Liver (tissue), 9 donors: ENCODE results near the gene PRPF18. TPM values are rescaled to one million over a fixed set of nuclear protein-coding genes. Genes with fewer than 3 reads are reported as not detected.

Source experiments
- DNase-seq: peaks from one replicate; pipeline ENCODE4 v3.0.0-alpha.2; 2017; ENCODE audit warnings: low spot score
- H3K27ac ChIP-seq, 2 donors: one replicate each; pipeline ENCODE4 v1.7.0; 2013; ENCODE audit warnings: inconsistent platforms in 2 of 2, low read length in 2 of 2, control low read depth in 1 of 2, low read depth in 1 of 2, mild to moderate bottlenecking in 1 of 2
- H3K27me3 ChIP-seq, 4 donors: one replicate each; pipeline versions ENCODE4 v1.6.1 to v1.7.0; 2013; ENCODE audit warnings: low read length in 3 of 4, inconsistent platforms in 1 of 4, mild to moderate bottlenecking in 1 of 4, moderate library complexity in 1 of 4; ENCODE audit not compliant: control insufficient read depth in 4 of 4, insufficient read depth in 4 of 4
- H3K36me3 ChIP-seq, 4 donors: one replicate each; pipeline versions ENCODE4 v1.6.1 to v1.7.0; 2013; ENCODE audit warnings: low read length in 3 of 4, mild to moderate bottlenecking in 3 of 4, low read depth in 1 of 4, moderate library complexity in 1 of 4; ENCODE audit not compliant: control insufficient read depth in 4 of 4, insufficient read depth in 3 of 4
- H3K4me1 ChIP-seq, 4 donors: one replicate each; pipeline versions ENCODE4 v1.6.1 to v1.7.0; 2013; ENCODE audit warnings: low read length in 3 of 4, mild to moderate bottlenecking in 3 of 4, moderate library complexity in 1 of 4; ENCODE audit not compliant: control insufficient read depth in 4 of 4, insufficient read depth in 4 of 4
- H3K4me3 ChIP-seq, 3 donors: one replicate each; pipeline versions ENCODE4 v1.6.1 to v1.7.0; 2013; ENCODE audit warnings: low read length in 3 of 3, control low read depth in 1 of 3, low read depth in 1 of 3, mild to moderate bottlenecking in 1 of 3
- H3K9ac ChIP-seq, 2 donors: one replicate each; pipeline ENCODE4 v1.7.0; 2013; ENCODE audit warnings: low read length in 2 of 2, mild to moderate bottlenecking in 2 of 2, moderate library complexity in 2 of 2, control low read depth in 1 of 2, low read depth in 1 of 2
- H3K9me3 ChIP-seq, 4 donors: one replicate each; pipeline versions ENCODE4 v1.6.1 to v1.7.0; 2013; ENCODE audit warnings: low read length in 3 of 4; ENCODE audit not compliant: control insufficient read depth in 4 of 4
- CTCF ChIP-seq: fragments of 150-350 bp; IDR thresholded peaks from 2 replicates; pipeline ENCODE4 v1.5.1; 2017; ENCODE audit warnings: improper control_type of control experiment, low read depth, low read length; ENCODE audit not compliant: missing input control
- EGR1 ChIP-seq, 2 donors: IDR thresholded peaks; 2 replicates each; pipeline ENCODE4 v1.6.1; 2016 to 2018; ENCODE audit warnings: antibody characterized with exemption in 2 of 2, low read depth in 2 of 2
- FOXA1 ChIP-seq: IDR thresholded peaks from 2 replicates; pipeline ENCODE4 v1.6.1; 2016; ENCODE audit warnings: antibody characterized with exemption
- FOXA2 ChIP-seq: IDR thresholded peaks from 2 replicates; pipeline ENCODE4 v1.6.1; 2016; ENCODE audit warnings: antibody characterized with exemption
- GABPA ChIP-seq, 2 donors: IDR thresholded peaks in 1 of 2; conservative IDR thresholded peaks in 1 of 2; 2 replicates each; pipeline ENCODE4 v1.6.1; 2016; ENCODE audit warnings: antibody characterized with exemption in 2 of 2, mild to moderate bottlenecking in 1 of 2, moderate library complexity in 1 of 2
- HNF4A ChIP-seq, 2 donors: conservative IDR thresholded peaks; 2 replicates each; pipeline ENCODE4 v1.6.1; 2016; ENCODE audit warnings: antibody characterized with exemption in 2 of 2, mild to moderate bottlenecking in 2 of 2
- HNF4G ChIP-seq: IDR thresholded peaks from 2 replicates; pipeline ENCODE4 v1.6.1; 2016; ENCODE audit warnings: antibody characterized with exemption
- JUND ChIP-seq, 2 donors: IDR thresholded peaks; 2 replicates each; pipeline ENCODE4 v1.6.1; 2016; ENCODE audit warnings: antibody characterized with exemption in 2 of 2
- MAX ChIP-seq: IDR thresholded peaks from 2 replicates; pipeline ENCODE4 v1.6.1; 2016; ENCODE audit warnings: antibody characterized with exemption
- NR2F2 ChIP-seq: IDR thresholded peaks from 2 replicates; pipeline ENCODE4 v1.6.1; 2016; ENCODE audit warnings: antibody characterized with exemption
- RAD21 ChIP-seq, 2 donors: IDR thresholded peaks; 2 replicates each; pipeline ENCODE4 v1.6.1; 2016; ENCODE audit warnings: antibody characterized with exemption in 2 of 2, mild to moderate bottlenecking in 2 of 2
- RXRA ChIP-seq, 2 donors: IDR thresholded peaks; 2 replicates each; pipeline ENCODE4 v1.6.1; 2017 to 2018; ENCODE audit warnings: antibody characterized with exemption in 2 of 2, mild to moderate bottlenecking in 1 of 2
- SP1 ChIP-seq: IDR thresholded peaks from 2 replicates; pipeline ENCODE4 v1.6.1; 2018; ENCODE audit warnings: antibody characterized with exemption, mild to moderate bottlenecking
- TAF1 ChIP-seq: conservative IDR thresholded peaks from 2 replicates; pipeline ENCODE4 v1.6.1; 2016; ENCODE audit warnings: antibody characterized with exemption, mild to moderate bottlenecking
- YY1 ChIP-seq: IDR thresholded peaks from 2 replicates; pipeline ENCODE4 v1.6.1; 2016; ENCODE audit warnings: antibody characterized with exemption, mild to moderate bottlenecking
- WGBS: extraction: QIAGEN DNeasy Blood & Tissue Kit; methylation state at CpG from one replicate; pipeline ENCODE4 v1.1.7; 2013; 5-methylcytosine and 5-hydroxymethylcytosine counted together
- polyA plus RNA-seq, 2 donors: library from polyadenylated mRNA; stranded (reverse) in 1 of 2; unstranded in 1 of 2; fragments of 200-250 nt in 1 of 2; fragments of >200 nt in 1 of 2; fragmentation: Nextera tagmentation in 1 of 2; extraction: Ambion mirVana in 1 of 2; gene quantifications; one replicate each; pipeline versions ENCODE4 v1.2.1 to v1.2.3, GENCODE V29; 2013 to 2015
- total RNA-seq, 2 donors: library from RNA; depleted of rRNA; stranded (reverse); fragments of >200 nt; gene quantifications; one replicate each; pipeline ENCODE4 v1.2.3, GENCODE V29; 2014
- TF ChIP-seq, protein P1 (sequence below): IDR thresholded peaks from 2 replicates; pipeline ENCODE4 v1.6.1; 2016; ENCODE audit warnings: antibody characterized with exemption, mild to moderate bottlenecking
- TF ChIP-seq, protein P2 (sequence below): IDR thresholded peaks from 2 replicates; pipeline ENCODE4 v1.6.1; 2016; ENCODE audit warnings: antibody characterized with exemption
- donor health status: healthy.
- donor health status: healthy.
- donor health status: healthy.
- donor health status: healthy.
- donor health status: healthy.

PRPF18 gene
- total and polyA plus RNA-seq, 4 donors = 10.0 to 28.3 (median 14.5) TPM

DNA sequence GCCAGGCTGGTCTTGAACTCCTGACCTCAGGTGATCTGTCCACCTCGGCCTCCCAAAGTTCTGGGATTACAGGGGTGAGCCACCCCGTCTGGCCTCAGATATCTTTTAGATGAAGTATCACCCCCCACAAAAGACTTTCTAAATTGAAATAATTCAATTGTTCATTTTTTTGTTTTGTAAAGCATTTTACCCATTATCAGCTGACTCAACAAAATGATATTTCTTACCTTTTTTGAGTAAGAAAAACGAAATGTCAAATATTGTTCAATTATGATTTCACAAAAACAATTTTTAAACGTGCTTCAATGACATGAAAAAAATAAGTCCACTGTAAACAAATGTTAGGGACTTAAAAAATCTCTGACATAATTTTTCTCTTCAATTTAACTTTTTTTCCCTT, 822 bp upstream of the PRPF18 start:
- Histone ChIP-seq H3K36me3 (no peaks in the 10 kb centered on the region), H3K9ac (no peak overlapping the region), H3K4me1 (peaks cover 6 to 12% (median 8%) of the 10 kb centered on the region in 4 donors), H3K4me3 (no peak overlapping the region), H3K27me3 (no peaks in the 10 kb centered on the region), H3K27ac (no peak overlapping the region), H3K9me3 (no peaks in the 10 kb centered on the region)
- WGBS = 68% methylated on average over 4 of the region's 4 CpGs
- no peak for DNase-seq
- TF ChIP-seq RXRA (IDR thresholded peaks at IDR 0.05) (no peak), TAF1 (no peak), RAD21 (IDR thresholded peaks at IDR 0.05) (no peak)

DNA sequence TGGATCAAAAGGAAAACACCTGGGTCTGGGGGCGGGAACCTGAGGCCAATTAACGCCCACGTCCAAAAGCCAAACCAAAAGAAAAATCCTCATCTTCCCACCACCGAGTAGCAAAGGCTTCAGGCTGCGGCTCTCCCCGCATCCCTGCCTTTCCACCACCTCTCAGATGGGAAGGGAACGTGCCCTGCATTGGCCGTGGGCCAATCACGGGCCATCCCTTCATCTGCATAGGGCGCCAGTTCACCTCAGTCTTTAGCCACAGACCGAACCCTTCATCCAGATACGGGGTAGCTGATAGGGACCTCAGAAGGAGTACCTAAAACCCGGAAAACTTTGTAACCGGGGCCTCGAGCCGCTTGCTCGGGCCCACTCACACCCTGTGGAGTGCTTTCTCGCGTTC, 626 bp downstream of the PRPF18 start:
- WGBS = 3% methylated on average over 19 of the region's 19 CpGs
- peak overlapping the region; percentile 56 to 100 (median 99) for H3K4me3 ChIP-seq
- H3K9ac ChIP-seq = peak overlapping the region; percentile 75 to 97
- no peak for TF ChIP-seq SP1
- no peak for TF ChIP-seq RXRA (IDR thresholded peaks at IDR 0.05)
- TF ChIP-seq YY1 = no peak
- no peak for TF ChIP-seq HNF4G
- no peak for TF ChIP-seq TAF1
- no peak for TF ChIP-seq CTCF
- TF ChIP-seq, protein P1, sequence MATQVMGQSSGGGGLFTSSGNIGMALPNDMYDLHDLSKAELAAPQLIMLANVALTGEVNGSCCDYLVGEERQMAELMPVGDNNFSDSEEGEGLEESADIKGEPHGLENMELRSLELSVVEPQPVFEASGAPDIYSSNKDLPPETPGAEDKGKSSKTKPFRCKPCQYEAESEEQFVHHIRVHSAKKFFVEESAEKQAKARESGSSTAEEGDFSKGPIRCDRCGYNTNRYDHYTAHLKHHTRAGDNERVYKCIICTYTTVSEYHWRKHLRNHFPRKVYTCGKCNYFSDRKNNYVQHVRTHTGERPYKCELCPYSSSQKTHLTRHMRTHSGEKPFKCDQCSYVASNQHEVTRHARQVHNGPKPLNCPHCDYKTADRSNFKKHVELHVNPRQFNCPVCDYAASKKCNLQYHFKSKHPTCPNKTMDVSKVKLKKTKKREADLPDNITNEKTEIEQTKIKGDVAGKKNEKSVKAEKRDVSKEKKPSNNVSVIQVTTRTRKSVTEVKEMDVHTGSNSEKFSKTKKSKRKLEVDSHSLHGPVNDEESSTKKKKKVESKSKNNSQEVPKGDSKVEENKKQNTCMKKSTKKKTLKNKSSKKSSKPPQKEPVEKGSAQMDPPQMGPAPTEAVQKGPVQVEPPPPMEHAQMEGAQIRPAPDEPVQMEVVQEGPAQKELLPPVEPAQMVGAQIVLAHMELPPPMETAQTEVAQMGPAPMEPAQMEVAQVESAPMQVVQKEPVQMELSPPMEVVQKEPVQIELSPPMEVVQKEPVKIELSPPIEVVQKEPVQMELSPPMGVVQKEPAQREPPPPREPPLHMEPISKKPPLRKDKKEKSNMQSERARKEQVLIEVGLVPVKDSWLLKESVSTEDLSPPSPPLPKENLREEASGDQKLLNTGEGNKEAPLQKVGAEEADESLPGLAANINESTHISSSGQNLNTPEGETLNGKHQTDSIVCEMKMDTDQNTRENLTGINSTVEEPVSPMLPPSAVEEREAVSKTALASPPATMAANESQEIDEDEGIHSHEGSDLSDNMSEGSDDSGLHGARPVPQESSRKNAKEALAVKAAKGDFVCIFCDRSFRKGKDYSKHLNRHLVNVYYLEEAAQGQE = no peak
- TF ChIP-seq NR2F2 = no peak
- no peak for TF ChIP-seq RAD21 (IDR thresholded peaks at IDR 0.05)
- TF ChIP-seq MAX = no peak
- TF ChIP-seq JUND (IDR thresholded peaks at IDR 0.05) = no peak
- H3K27ac ChIP-seq = no peak overlapping the region
- DNase-seq = peak; percentile 35
- H3K36me3 ChIP-seq = peaks cover 0 to 5% (median 0%) of the 10 kb centered on the region in 4 donors
- H3K9me3 ChIP-seq = no peaks in the 10 kb centered on the region
- no peaks in the 10 kb centered on the region for H3K27me3 ChIP-seq
- H3K4me1 ChIP-seq = peaks cover 6 to 12% (median 8%) of the 10 kb centered on the region in 4 donors

DNA sequence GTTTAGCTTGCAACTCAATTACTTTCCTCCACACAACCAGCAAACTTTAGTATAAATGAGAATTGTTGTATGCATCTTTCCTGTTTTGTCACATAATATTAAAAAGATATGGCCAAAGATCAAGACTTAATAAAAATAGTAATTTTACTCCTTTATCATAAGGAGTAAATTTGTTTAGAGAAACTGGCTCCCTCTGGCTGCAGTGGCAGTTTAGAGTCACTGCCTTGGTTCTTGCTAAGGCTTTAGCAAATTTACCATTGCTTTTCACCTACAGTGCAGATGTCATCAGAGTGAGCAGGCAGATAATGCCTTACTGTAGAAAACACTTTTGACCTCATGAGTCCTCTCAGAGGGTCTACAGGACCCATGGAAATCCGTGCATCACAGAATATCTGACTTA, 2.6 kb downstream of the PRPF18 start:
- Histone ChIP-seq H3K4me3 (no peak overlapping the region), H3K27me3 (no peaks in the 10 kb centered on the region), H3K9ac (no peak overlapping the region), H3K4me1 (peaks cover 6 to 12% (median 8%) of the 10 kb centered on the region in 4 donors), H3K9me3 (no peaks in the 10 kb centered on the region), H3K27ac (no peak overlapping the region), H3K36me3 (peaks cover 0 to 11% (median under 1%) of the 10 kb centered on the region in 4 donors)
- no peak for DNase-seq
- TF ChIP-seq GABPA (IDR thresholded peaks at IDR 0.05 in 1 of 2, conservative IDR thresholded peaks at IDR 0.05 in 1 of 2) = no peak
- no peak for TF ChIP-seq EGR1 (IDR thresholded peaks at IDR 0.05; ENCODE audit: low read depth in 2 of 2)
- TF ChIP-seq, protein P2, sequence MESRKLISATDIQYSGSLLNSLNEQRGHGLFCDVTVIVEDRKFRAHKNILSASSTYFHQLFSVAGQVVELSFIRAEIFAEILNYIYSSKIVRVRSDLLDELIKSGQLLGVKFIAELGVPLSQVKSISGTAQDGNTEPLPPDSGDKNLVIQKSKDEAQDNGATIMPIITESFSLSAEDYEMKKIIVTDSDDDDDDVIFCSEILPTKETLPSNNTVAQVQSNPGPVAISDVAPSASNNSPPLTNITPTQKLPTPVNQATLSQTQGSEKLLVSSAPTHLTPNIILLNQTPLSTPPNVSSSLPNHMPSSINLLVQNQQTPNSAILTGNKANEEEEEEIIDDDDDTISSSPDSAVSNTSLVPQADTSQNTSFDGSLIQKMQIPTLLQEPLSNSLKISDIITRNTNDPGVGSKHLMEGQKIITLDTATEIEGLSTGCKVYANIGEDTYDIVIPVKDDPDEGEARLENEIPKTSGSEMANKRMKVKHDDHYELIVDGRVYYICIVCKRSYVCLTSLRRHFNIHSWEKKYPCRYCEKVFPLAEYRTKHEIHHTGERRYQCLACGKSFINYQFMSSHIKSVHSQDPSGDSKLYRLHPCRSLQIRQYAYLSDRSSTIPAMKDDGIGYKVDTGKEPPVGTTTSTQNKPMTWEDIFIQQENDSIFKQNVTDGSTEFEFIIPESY = no peak
- no peak for TF ChIP-seq TAF1
- TF ChIP-seq HNF4A (conservative IDR thresholded peaks at IDR 0.05) = no peak
- no peak for TF ChIP-seq CTCF
- TF ChIP-seq NR2F2 = no peak
- TF ChIP-seq RAD21 (IDR thresholded peaks at IDR 0.05) = no peak
- no peak for TF ChIP-seq FOXA2
- TF ChIP-seq MAX = no peak
- TF ChIP-seq JUND (IDR thresholded peaks at IDR 0.05) = no peak
- no peak for TF ChIP-seq FOXA1
- no peak for TF ChIP-seq RXRA (IDR thresholded peaks at IDR 0.05)
- TF ChIP-seq HNF4G = no peak
- no peak for TF ChIP-seq YY1
- WGBS = 83% methylated on average over 1 of the region's 1 CpG
